Right ventricle myocardium superior (tissue), 1 donor: ENCODE results near the gene FRMD1. TPM values are rescaled to one million over a fixed set of nuclear protein-coding genes. Genes with fewer than 3 reads are reported as not detected.
A peak's percentile ranks its signal among the peaks of the same experiment; 100 is the strongest.

ENCODE experiments used
- ATAC-seq: fragments of 200-7000 bp; cut with Tn5 transposase; one replicate; pipeline ENCODE4 v1.9.1; 2020; ENCODE audit warnings: mild to moderate bottlenecking; ENCODE audit not compliant: poor library complexity
- DNase-seq: peaks from one replicate; pipeline ENCODE4 v3.0.0-alpha.2; 2020
- intact Hi-C: fragments of 100-400 bp; cut with DNase I; formaldehyde crosslinking; loops from one replicate; pipeline ENCODE4 v1.11.2; 2022
- total RNA-seq: library from RNA; stranded (reverse); fragmentation: NEBNext Ultra II Directional; extraction: Animal tissue kit (Norgen Biotek cat#: 25700); gene quantifications from one replicate; pipeline ENCODE4 v1.2.1, GENCODE V29; 2021
- donor health status: DM: no; HTN: yes; CAD: no; lungs with severe emphysema.

Gene FRMD1
- total RNA-seq, 1 donor from 2014 or later = 1.0 TPM

DNA sequence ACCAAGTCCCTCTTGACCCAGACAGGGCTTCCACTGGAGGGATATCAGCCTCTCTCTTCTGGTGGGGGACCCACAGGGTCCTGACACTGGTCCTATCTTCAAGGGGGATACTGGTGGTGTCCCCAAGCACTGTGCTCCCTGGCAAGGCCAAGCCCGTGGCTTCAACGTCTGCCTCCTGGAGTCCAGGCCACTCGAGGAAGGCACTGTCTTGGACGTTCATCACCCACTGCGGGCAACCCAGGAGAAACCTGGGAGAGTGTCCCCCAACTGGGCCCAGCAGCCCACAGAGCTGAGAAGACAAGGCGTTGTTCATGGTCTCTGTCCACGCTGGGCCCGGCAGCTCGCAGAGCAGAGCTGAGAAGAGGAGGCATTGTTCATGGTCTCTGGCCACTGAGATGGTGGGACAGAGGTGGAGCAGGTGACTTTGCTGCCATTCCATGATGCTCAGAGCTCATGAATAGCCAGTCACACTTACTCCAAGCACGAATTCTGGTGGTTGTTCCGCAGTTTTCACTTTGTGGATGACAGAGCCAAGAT, 37.5 kb upstream of the FRMD1 start:
- intact Hi-C loops = loop anchor here (5.0 kb wide), 1 partner anchor 54 kb away; no protein-coding TSS in a partner anchor
- DNase-seq (no peak), ATAC-seq (no peak)

DNA sequence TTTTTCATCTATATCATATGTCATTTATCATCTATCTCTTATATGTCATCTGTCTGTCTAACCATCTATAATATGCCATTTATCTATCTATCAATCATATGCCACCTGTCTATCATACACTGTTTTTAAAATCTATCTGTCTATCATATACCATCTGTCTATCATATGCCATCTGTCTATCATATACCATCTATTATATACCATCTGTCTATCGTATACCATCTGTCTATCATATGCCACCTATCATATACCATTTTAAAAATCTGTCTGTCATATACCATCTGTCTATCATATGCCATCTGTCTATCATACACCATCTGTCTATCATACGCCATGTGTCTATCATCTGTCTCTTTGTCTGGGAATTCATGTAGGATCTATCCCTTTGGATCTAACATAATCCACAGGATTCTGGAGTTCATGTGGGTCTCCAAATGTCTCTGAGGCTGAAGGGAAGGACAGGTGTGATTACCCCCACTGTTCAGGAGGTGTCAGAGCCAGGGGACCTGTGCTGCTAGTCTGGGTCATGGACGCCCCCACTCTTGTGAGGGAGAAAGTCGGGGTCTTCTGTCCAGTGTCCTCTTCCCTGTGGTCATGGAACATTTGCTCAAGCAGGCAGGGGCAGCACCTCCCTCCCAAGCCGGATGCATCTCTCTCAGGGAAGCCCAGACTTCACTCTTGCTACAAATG, 36.9 kb upstream of the FRMD1 start:
- intact Hi-C loops = loop anchor here (5.0 kb wide), 1 partner anchor 54 kb away; no protein-coding TSS in a partner anchor
- ATAC-seq (no peak), DNase-seq (no peak)

DNA sequence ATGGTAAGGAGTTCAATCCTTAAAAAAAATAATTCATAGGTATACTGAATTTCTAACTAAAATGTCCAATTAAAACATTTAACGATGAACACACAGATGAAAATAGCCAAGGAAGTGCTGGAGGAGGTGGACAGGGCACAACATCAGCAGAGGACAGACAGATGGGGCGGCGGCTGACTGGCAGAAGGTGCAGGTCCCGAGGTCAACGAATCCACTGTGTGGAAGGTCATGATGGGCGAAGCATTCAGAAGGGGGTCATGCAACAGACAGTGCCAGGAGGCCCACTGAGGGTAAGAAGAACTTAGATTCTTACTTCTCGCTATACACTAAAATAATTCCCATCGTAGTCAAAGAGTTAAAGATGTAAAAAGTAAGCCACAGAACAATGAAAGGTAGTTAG, 34.2 kb upstream of the FRMD1 start:
- ATAC-seq (no peak), DNase-seq (no peak)
- intact Hi-C loops = no loop called here

DNA sequence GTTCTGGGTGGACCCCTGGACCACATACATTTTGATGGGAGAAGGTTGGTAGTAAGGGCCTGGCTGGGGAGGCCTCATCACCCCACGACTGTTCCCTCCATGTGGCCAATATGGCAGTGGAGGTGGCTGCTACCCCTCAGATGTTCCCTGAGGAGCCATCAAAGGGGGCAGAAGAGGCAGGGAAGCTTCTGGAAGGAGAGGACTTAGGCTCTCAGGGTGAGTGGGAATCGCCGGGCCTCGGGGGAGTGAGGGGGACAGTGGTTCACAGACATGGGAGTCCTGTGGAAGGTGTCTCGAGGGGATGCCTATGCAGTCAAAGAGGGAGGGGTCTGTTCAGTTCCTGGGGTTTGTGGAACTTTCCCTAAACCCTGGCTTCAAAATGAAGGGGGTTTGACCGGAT, 32.9 kb upstream of the FRMD1 start:
- intact Hi-C loops = no loop called here
- ATAC-seq = no peak
- no peak for DNase-seq

DNA sequence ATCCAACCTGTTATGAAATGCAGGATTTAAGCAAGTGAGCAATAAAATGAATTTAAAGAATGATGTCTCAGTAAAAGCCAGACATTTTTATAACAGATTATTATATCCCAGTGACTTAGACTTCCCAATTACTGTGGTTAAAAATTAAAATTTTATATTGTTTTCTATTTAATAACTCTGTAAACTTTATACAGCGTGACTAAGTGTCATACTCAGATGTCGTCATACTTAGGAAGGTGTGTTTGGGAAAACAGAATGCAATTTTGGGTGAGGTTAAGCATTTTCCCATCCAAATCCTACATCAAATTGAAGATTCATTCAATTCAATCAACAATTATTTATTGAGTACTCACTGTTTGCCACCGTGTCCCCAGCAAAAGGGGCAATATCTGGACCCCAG, 31.4 kb upstream of the FRMD1 start:
- ATAC-seq (no peak), DNase-seq (no peak)
- intact Hi-C loops = no loop called here

DNA sequence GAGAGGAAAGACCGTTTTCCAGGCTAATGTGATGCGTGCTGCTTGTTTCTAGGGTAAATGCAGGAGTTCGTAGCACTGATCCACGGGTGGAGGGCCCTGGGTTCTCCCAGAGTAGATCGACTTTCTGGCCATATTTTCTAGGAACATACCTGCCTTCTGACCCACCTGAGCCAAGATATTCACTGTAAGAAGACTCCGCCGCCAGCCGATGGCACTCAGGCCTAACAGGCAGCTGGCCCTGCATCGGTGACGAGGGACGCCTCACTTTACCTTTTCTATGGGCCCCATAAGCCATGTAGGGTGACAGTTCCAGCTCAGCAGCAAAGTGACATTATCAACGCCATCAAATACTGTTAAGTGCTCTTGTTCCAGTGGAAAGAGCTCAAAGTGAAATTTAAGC, 30.2 kb upstream of the FRMD1 start:
- intact Hi-C loops = no loop called here

DNA sequence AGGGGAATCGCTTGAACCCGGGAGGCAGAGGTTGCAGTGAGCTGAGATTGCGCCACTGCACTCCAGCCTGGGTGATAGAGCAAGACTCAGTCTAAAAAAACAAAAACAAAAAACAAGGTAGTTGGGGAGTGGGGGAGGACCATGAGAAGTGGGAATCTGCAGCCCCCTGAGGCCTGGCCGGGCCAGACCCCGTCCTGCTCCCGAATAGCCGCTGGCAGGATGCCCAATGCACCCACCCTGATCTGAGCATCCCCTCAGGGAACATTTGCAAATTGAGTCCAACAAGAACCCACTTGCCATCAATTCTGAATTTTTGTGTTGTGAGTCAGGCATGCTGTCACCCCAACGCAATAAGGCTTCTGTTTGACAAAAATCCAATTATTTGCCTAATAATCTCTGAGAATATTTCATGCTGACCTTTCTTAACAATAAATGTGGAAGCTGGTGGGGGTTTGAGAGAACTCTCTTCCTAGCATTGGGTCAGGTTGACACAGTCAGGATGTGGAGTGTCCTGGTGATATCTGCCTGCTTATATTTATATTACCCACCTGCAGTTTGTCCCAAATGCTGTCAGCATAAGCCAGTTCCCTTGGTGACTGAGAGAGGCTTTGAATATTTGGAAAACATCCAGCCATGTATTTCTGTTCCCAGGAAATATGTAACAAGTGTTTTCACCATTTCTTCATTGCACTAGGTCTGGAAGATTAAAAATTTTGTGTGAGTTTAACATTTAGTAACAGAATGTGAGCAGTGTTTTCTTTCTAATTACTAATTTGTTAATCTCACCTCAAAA, 28.4 kb upstream of the FRMD1 start:
- no peak for DNase-seq
- intact Hi-C loops = no loop called here

More for the DNA sequence above, 30.2 kb upstream of the FRMD1 start:
- ATAC-seq (no peak), DNase-seq (no peak)

DNA sequence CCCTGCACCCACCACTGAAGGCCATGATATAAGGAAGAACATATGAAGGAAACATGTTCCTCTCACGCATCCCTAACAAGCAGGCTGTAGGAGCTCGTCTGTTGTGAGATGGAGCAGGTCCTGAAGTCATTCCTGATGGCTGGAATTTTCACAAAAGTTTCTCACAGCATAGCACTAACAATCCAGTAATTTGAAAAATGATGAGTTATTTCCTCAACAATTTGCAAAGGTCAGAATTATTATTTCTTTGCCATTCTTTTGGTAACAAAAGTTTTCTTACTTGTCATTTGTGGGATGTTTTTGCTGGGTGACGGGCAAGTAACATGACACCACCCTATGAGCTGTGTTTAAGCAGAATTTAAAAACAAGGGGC, 27.6 kb upstream of the FRMD1 start:
- ATAC-seq (no peak), DNase-seq (no peak)
- intact Hi-C loops = no loop called here

More for the DNA sequence above, 28.4 kb upstream of the FRMD1 start:
- peak; percentile 75 for ATAC-seq

DNA sequence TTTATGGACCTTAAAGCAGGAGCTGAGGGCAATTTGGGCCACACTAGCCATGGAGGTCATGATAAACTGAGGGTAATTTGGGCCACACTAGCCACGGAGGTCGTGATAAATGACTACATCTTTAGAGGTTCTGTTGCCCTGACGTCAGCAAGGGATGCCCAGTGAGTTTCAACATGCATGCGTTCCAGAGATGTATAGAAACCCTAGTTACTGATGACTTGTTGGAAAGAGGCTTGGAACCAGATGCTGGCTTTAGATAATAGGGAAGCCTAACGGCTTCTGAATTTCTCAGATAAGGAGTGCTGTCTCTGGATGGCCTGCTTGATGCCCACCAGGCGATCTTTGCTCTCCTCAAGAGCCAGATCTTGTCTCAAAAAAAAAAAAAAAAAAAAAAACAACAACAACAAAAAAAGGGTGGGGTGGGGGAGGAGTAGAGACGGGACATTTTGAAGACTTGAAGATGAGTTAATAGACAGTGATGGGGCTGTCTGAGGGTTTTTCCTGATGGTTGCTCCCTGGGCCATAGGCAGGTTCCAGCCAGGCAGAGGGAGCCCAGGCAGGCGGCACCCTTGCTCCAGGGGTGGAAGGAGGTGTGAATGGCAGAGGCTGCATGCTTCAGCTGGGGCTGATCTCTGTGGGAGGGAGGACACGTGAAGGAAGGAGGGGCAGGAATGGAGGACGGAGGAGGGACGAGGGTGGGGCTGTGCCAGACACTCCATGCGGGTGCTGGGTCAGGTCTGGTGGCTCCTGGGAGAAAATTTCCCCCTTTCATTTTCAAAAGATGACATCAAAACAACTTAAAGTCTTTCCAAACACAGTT, 27.0 kb upstream of the FRMD1 start:
- ATAC-seq (no peak), DNase-seq (no peak)
- intact Hi-C loops = no loop called here

DNA sequence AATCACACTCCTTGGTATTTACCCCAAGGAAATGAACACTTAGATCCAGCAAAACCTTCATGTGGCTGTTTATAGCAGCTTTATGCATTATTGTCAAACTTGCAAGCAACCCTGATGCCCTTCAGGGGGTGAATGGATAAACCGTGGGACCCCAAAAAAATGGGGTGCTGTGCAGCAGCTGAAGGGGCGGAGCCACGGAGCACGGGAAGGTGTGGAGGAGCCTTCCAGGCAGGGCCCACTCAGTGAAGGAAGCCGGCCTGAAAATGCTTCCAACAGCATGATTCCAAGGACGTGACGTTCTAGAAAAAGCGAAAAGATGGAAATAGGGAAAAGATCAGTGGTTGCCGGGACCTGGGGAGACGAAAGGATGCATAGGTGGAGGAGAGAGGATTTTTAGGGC, 25.6 kb upstream of the FRMD1 start:
- ATAC-seq = no peak
- DNase-seq = no peak
- intact Hi-C loops = no loop called here

DNA sequence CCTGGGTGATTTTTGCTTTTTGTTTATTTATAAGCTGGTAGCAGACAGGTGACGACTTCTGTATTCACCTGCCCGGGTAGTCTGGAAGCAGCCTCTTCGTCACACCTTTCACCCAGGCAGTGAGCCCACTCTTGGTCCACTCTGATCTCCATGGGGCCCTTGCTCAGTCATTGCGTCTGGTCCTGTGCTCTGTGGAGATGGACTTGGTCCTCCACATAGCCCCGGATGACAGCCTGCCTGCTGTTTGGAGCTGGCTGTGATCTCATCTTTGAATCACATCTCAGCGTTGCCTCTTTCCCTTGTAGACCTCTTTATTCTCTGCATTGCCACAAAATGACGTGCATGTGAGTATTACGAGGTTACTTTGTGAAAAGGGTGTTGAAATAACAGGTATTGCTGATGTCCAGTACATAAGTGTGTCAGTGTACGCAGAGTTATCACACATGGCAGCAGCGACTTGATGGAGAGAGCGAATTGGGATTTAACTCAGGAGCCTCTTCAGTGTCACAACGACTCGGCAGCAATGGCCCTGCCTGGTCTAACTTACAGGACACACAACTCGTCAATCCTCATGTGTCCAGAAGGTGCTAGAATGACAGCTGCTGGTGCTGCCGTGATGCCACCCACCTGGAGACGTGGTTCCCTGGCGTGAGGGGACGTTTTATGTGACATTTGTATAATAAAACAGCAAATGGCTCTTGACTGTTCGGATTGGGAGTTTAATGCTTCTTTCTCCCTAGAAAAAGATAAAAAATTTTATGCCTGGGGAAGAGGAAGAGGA, 24.2 kb upstream of the FRMD1 start:
- ATAC-seq (no peak), DNase-seq (no peak)
- intact Hi-C loops = no loop called here

DNA sequence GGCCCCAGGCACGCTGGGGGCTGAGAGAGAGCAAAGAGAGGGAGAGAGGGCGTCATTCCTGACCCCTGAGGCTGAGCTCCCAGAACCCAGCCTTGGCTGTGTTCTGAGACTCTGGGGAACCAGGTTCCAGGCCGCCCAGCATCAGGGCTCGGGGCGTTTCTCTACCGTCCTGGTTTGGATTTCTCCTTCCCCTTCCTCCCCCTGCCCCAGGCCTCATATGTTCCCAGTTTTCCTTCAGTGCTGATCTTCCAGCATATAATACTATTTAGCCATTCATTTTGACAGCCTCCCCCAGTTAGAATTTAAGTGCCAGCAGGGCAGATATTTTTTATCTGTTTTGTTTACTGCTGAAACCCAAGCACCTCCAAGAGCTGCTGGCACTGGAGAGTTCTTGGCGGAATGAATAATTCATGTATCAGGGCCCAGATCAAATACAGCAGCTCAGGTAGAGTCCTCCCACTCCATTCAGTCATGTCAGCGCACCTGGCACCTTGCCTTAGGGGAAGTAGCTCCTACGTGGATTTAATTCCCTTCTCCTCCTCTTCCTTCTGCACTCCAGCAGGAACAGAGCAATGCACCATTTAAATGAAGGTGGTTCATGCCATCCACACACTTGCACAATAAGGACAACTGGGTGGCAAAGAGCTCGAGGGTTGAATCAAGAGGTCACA, 23.4 kb upstream of the FRMD1 start:
- no peak for DNase-seq
- ATAC-seq = no peak
- intact Hi-C loops = no loop called here

DNA sequence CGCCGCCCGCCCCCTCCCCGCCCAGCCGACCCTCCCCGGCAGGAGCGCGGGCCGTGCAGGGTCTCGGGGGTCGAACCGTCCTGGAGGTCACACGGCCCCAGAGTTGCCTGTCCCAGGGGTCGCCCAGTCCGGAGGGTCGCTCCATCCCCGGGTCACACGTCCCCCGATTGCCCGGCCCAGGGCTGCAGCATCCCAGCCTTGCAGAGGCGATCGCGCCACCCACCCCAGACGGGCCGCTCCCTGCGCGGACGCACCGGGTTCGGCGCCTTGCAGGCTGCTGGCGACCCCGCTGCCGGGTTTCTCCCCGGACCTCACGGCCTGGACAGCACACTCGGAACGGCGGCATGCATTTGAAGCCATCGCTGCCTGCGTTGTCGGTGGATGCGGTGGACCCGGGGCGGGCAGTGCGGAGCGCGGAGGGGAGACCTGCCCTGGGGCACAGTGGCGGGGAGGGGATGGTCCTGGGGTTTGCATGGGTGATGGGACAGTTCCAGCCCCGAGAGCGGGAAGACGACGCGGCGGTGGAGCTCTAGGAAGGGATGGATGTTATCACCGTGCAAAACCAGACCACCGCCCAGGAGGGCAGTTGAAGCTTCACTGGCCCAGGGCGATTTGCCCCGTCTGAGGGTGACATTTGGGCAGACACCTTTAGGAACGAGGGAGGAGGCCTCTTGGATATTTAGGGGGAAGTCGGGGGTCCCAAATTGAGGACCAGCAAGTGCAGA, 22.7 kb upstream of the FRMD1 start:
- ATAC-seq = no peak

DNA sequence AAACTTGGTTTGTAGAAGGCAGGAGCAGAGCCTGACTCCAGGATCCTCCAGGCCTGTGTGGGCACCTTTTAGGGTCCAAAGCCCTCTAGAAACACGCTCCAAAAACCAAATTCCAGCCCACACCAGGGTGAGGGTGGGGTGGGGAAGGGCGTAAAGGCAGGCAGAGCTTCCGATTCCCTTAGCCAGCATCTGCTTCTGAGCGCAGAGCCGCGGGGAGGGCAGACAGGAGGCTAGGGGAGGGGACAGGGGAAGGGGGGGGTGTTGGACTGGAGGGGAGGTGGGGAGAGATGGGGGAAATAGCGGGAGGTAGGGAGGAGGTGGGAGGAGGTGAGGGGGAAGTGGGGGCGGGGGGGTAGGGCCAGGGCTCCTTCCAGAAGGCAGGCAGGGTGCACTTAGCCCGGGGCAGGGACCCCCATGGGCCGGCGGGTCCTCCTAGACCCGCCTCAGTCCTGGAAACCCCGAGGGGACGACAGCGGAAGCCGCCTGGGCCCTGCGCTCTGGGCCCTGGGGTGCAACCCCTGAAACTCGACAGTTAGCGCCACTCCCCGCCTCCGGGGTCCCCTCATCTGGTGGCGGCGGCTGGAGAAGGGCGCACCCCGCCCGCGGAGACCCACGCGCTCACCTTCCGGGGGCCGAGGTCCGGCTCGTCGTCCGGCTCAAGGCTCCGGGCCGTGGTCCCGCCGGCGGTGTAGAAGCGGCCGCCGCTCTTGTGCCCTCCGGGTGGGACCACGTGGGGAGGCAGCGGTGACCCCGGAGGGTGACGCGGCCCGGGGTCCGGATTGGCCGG, 22.0 kb upstream of the FRMD1 start:
- ATAC-seq = no peak
- DNase-seq = no peak
- intact Hi-C loops = no loop called here

More for the DNA sequence above, 22.7 kb upstream of the FRMD1 start:
- intact Hi-C loops = no loop called here
- DNase-seq = no peak

DNA sequence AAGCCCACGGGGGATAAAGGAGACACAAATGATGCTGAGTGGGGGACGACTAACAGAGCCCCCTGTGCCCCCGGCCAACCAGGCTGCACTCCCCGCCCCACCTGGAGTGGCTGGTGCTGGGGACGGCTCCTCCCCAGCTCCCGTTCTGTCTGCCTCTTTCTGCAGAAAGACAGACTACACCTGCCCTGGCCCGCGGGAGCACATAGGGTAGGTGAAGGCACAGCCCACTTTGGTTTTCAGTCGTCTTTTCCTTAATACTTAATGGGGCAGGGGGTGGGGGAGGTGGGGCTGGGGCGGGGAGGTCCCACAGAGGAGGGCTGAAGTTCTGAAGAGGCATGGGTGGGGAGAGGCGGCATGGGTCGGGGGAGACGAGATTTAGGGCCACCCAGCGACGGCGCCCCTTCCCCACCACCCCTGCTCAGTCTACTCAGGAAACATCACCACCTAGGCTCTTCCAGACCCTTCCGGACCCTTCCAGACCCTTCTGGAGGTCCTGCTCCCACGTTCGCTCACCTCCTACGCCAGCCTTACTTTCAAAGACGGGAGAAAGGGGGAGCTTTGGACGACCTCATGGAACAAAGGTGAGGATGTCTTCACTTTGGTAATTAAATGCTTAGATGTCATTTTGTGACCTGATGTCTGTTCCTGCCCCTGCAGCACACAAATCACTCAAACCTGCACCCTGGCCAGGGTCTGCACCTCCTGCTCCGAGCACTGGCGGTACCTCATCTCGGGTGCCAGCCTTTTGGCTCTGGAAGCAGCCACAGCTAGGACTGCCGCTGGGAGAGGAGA, 21.2 kb upstream of the FRMD1 start:
- intact Hi-C loops = no loop called here
- DNase-seq = no peak
- no peak for ATAC-seq
